DMS153 treated with DMSO at 0.1 percent for 48 hours (cell line): Measurements from ENCODE around the gene APPL1.
A peak's percentile ranks its signal among the peaks of the same experiment; 100 is the strongest.

Experiments used
- DNase-seq: peaks from one replicate; lab custom pipeline; 2025; ENCODE audit not compliant: unreplicated experiment; lab: John Stamatoyannopoulos, UW

Gene APPL1, protein sequence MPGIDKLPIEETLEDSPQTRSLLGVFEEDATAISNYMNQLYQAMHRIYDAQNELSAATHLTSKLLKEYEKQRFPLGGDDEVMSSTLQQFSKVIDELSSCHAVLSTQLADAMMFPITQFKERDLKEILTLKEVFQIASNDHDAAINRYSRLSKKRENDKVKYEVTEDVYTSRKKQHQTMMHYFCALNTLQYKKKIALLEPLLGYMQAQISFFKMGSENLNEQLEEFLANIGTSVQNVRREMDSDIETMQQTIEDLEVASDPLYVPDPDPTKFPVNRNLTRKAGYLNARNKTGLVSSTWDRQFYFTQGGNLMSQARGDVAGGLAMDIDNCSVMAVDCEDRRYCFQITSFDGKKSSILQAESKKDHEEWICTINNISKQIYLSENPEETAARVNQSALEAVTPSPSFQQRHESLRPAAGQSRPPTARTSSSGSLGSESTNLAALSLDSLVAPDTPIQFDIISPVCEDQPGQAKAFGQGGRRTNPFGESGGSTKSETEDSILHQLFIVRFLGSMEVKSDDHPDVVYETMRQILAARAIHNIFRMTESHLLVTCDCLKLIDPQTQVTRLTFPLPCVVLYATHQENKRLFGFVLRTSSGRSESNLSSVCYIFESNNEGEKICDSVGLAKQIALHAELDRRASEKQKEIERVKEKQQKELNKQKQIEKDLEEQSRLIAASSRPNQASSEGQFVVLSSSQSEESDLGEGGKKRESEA

DNA sequence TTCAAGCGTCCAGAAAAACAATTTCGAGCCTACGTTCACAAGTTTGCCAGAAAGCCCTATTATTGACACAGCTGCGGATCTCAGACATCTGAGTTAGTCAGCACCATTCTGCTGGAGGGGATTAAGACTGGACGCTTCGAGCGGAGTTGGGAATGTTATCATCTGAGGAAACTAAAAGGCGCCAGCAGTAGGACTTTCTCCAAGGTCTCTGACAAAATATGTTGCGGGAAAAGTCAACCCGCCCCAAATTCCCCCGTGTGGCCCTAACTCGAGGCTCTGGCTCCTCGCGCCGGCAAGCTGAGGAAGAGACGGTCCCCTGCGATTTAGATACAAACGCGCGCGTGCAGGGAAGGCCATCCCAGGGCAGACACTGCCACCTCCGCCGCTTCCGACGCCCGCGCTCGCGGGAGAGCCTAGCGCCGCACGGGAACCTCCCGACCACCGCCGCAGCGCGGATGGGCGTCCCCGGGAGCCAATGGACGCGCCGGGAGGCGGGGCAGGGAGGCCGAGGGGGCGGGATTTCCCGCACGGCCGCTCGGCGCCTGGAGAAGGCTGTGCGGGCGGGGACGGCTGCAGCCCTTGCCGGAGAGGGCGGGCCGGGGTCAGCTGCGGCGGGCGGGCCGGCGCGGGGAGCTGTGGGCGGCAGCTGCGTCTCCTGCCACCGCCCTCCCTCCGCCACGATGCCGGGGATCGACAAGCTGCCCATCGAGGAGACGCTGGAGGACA is at the start of gene APPL1:
Gene APPL1 (plus strand): TSS at position 526 of the 726 bp plus-strand sequence. CDS start 155 bp downstream, at position 681.
- DNase-seq = peak; percentile 30

DNA sequence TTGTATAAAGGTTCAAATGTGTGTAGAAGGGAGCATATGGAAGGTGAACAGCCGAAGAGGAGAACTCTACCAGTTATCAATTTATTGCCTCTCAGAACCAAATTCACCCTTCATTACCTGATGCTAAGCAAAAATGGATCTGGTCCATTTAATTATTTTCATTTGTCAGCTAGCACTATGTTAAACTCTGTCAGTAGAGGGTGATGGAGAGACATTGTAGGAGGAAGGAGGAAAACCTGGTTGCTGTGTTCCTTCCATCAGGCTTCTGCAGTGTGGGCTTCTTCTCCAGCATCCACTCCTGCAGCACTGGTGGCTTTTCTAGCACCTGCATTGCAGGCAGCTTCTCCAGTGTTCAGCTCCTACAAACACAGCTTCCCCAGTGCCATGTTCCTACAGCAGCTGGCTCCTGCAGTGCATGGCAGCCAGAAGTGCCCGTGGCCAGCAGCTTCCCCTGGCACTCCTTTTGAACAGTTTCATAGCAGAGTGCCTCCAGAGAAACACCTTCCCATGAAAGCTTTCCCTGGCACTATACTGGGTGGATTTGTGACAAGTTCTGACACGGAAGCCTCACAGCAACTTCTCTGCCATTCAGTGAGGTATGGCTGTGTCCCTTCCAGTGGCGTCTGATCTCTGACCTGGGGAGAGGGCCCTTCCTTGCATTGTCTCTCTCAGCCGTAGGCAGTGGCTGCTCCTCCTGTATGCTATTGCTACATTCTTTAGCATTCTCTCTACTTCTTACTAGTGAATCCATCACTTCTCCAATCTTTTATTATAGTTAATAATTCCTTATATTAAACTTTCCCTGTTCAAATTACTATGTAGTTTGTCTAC is 47.7 kb upstream of the APPL1 start:
- DNase-seq = no peak

DNA sequence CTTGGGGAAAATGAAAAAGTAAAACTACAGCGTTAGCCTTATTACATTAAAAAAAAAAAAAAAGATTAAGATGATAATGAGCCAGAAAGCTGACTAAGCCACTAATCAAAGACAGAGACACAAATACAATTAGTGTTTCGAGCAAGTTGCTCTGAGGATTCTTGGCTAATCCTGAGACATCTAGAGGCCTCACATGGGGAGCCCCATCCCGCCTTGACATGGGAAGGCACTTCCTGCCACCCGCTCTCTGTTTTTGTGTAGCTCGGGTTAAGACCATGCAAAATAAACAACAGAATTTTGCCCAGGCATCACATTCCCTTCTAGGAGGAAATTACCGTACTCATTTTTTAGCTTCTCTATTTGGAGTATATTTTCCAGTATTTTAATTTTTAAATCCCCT is 43.0 kb upstream of the APPL1 start:
- no peak for DNase-seq

DNA sequence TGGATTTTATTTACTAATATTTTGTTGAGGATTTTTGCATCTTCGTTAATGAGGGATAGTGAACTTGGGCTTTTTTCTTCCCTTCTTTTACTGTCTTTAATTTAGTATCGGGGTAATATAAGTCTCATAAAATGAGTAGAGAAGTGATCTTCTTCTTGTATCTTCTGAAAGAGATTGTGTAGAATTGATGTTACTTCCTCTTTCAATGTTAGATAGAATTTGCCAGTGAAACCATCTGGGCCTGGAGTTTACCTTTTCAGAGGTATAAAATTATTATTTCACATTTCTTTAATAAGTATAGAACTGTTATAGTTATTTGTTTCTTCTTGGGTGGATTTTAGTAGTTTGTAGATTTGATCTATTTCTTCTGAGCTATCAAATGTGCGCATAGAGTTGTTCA is 35.5 kb upstream of the APPL1 start:
- DNase-seq = no peak

DNA sequence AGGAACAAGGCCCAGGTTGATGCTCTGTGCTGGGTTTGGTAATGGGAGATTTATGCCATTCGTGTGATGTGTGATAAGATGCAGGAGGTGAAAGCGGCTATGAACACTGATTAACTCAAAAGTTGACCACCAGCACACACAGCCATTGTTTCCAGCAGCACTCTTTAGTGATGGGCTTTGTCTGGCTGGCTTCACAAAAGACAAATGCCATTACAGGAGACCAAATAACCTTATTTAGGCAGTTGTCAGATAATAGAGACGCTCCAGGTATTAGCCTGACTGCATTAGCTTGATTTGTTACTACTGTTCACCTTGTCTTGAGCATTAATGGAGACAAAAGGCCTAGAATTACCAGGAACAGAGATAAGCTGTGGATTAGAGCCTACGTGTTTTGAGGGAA is 32.9 kb upstream of the APPL1 start:
- no peak for DNase-seq

DNA sequence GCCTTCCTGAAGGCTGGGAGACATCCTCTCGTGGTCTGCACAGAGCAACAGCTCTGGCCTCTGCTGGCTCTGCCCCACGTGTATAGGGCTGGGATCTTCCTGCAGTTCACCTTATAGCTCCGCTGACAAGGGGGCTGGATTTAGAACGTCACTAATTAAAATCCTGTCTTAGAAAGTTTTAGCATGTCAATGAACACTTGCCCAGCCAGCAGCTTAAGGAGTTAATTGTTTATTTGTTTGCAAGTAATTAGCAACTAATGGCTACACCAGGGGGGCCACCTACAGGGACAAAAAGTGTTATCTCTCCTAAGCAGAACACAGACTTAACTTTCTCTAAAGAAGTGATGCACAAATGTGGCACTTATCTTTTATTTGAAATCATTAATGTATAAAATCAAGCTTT is 27.6 kb upstream of the APPL1 start, which contains the start of gene HESX1:
Gene HESX1 (minus strand): TSS at position 84 of the 403 bp plus-strand sequence. CDS start 60 bp downstream, at position 24.
- DNase-seq = no peak

DNA sequence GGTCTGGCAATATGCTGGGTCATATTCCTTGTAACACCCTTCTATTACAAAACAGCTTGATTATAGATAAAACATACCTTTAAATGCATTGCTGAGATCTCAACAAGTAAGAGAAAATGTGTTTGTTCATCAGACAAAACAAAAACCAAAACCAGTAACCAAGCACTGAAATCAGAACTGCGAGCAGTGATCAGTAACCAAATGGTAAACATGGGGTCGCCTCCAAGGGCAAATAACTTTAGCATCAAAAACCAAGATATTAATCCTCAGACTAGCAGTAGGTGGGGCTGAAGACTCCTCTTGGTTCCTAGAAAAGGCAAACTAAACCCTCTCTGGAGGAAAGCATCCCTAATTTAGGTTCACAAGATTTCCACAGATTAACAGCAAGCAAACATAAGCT is 21.1 kb upstream of the APPL1 start:
- no peak for DNase-seq

DNA sequence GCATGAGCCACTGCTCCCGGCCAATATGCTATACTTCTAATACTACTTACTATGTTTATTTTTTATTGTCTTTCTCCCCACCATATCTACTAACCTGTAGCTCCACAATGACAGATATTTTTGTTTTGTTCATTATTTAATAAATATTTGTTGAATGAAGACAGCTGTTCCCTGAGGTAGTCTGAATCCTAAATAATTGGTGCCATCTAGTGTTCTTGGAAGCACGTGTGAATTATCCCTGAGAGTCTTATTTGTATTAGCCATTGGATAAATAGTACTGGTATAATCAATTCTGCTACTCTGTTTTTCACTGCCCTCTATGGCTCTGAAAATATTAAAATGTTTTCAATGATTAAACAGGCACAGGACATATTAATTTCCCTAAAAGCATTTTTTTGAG is 5.6 kb upstream of the APPL1 start:
- DNase-seq = no peak

DNA sequence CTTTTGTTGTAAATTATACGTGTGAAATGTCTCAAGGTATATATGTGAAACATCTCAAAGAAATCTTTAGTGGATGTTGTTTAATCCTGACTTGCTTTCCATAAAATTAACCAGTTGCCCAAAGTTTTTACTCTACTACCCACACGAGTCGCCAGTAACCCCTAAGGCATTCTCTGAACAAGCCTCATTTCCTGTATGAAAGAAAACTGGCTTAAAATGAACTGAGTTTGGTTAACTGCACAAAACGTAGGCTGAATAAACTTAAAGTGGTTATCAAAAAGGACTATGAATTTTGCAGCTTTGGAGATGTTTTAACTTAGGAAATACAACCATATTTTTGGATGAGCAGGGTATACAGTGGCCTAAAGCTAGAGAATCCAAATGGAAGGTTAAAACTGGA is 2.7 kb upstream of the APPL1 start:
- DNase-seq = no peak

DNA sequence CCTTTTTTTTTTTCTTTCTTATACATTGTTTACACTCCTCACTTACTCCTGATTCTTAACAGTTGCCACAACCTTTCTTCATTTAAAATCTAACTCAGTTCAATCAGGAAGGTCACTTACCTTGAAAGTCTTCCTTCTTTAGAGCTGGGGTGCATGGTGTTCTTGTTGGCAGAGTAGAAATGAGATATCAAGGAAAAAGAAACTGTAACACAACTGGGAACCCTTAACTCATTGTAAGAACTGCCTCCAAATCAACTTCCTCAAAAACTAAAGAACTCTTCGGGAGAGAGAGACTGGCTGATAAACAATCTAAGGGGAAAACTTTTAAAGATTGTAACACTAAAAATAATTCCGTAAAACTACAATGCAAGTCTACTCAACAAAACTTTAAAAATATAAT is 1.4 kb upstream of the APPL1 start:
- no peak for DNase-seq

DNA sequence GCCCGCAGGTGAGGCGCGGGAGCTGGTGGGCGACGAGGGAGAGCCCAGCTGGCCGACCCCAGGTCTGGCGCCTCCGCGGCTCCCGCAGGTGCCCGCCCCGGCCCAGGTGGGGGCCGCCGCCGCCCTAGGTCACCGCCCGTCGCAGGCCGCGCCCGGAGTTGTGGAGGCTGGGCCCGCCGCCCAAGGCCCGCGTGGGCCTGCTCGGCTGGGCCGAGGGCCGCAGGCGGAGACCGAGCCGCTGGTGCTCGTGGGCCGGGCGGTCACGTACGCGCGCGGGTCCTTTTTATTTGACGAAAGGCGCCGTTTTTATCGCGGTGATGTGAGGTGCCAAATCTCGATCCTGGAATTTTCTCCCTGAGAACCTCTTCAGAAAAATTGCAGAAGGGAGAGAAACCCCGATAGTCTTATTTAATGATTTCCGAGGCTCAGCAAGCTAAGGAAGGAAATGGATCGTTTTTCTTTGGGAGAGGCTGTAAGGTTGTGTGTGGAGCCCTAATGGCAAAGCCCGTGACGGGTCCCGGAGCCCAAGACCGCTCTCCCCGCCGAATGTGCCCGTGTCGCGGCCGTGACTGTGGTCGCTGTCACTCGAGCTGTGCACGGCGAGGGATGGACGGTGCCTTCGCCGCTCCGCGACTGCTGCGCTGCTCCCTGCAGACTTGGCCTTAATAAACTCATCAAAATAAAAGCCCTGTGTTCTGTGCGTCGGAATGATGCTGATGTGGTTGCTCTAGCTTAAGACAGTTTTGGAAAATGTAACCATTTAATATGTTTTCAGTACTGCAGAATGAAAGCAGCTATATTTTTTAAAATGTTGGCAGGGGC is 612 bp downstream of the APPL1 start:
- no peak for DNase-seq

DNA sequence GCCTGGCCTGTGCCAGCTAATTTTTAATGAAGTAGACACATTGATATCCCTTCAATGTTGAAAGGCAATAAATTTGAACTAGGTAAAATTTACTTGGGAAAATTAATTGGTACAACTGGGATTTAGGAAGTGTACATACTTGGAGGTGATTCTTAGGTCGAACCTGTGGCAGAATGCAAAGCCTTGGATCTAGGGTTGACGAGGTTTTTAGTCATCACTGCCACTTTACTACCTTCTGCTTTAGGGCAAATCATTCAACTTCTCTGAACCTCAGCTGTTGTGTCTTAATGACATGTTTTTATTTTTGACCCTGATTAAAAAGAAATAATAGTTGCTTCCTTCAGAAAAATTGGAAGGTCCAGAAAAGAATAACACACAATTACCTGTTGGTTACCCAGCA is 2.5 kb downstream of the APPL1 start:
- DNase-seq = no peak

DNA sequence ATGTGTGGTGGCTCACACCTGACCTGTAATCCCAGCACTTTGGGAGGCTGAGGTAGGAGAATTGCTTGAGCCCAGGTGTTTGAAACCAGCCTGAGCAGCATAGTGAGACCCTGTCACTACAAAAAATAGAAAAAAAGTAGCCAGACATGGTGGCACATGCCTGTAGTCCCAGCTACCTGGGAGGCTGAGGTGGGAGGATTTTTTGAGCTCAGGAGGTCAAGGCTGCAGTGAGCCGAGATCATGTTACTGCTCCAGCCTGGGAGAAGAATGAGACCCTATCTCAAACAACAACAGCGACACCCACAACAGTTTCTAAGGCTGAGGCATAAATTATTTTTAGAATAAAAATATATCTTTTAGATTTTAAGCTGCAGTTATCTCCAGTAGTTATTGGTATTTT is 6.3 kb downstream of the APPL1 start:
- DNase-seq = no peak

DNA sequence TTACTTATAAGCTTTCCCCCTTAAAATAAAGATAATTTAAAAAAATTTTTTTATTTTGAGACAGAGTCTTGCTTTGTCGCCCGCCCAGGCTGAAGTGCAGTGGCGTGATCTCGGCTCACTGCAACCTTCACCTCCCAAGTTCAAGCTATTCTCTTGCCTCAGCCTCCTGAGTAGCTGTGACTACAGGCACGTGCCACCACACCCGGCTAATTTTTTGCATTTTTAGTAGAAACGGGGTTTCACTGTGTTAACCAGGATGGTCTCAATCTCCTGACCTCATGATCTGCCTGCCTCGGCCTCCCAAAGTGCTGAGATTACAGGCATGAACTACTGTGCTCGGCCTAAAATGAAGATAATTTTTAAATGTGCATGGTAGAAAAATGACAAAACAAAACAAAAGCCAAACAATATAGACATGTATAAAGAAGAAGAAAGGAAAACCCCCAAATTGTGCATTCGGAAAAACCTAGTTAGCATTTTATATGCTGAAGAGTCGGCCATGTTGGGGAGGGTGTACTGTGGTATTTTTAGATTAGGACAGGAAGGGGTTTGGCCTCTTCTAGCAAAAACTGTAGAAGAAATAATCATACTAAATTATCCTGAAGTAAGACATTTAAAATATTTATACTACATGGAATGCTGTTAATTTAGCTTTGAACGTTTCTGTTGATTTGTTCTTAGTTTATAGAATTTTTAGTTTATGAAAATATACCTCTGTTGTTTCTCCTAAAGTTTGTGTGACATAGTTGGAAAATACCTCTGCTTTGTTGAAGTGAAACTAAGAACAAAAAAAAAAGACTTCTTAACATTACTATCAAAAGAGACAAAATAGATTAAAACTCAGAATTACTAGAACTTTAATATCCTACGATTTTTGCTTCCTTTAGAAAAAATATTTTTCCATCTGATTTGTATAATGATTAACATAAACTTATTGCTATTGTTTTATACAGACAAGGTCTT is 7.4 kb downstream of the APPL1 start:
- no peak for DNase-seq

DNA sequence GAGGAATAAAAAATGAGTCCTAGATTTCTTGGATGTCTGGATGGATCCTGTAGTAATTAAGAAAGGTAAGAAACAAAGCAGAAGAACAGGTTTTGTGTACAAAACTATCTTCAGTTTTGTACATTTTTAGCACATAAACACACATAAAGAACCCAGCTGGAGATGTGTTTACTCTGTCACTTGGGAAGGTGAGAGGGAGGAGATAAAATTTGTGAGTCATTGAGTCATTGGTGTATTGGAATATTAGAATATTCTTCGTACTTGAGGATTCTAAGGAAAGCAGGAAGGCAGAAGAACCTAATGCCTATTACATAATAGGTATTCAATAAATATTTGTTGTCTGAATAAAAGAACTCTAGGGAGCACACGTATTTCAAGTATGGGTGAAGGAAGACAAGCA is 17.4 kb downstream of the APPL1 start:
- DNase-seq = no peak

DNA sequence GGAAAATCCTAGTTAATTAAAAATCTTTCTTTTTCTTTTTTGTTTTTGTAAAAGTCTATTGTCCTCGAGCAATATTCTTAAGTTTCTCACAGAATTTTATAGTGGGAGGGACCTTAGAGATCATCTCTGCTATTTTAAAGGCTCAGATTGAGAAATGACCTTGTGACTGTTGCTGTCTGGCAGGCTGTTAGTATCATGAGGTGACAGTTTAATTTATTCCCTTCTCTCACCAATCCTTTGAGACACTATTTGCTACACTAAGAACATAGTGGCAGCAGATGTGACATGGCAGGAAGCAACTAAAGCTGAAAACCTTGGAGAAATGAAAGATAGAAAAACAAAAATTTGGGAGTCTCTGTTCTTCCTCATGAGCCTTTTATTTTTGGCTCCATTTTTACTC is 24.9 kb downstream of the APPL1 start:
- DNase-seq = no peak

DNA sequence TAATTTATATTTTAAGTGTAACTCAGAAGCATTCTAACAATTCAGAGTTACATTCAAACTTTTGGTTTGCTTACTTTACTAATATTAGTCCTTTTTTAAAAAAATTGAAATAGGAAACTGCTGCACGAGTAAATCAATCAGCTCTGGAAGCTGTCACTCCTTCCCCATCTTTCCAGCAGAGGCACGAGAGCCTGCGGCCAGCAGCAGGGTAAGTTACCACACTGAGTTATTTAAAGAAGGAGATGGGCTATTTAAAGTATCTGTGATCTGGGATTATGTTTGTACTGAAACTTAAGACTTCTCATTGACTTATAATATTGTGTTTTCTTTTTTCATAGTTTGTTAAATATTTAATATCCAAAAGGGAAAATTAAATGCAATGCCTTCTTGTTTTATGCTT is 29.3 kb downstream of the APPL1 start:
- DNase-seq = no peak

DNA sequence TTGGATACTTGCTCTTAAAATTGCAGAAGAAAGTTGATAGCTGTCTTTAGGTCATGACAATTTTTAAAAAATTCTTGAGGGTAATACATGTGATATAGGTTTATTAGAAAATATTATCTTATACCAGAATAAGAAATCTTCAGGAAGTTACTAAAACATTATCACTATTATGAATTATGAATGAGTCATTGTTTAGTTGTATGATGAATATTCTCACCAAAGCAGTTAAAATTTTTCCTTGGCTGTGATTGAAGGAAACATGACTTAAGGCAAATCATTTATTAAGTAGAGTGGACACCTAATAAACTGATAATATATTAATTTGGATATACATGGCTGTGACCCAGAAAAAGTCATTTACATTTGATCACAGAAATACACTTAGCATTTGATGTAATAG is 30.1 kb downstream of the APPL1 start:
- no peak for DNase-seq

DNA sequence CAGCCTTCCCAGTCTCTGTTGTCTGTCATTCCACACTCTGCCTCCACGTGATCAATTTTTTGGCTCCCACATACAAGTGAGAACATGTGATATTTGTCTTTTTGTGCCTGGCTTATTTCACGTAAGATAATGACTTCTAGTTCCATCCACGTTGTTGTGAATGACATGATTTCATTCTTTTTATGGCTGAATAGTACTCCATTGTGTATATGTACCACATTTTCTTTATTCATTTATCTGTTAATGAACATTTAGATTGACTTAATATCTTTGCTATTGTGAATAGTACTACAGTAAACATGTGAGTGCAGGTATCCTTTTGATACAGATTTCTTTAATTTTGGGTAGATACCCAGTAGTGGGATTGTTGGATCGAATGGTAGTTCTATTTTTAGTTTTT is 33.6 kb downstream of the APPL1 start:
- DNase-seq = no peak
